GM15510 (cell line): ENCODE measurements around the gene KCNQ1.

Experiments used
- POLR2A ChIP-seq: IDR thresholded peaks from 3 replicates; pipeline ENCODE4 v1.6.1; 2011; ENCODE audit warnings: borderline replicate concordance; ENCODE audit not compliant: insufficient read length; ENCODE audit errors: extremely low read depth

The KCNQ1 gene

DNA sequence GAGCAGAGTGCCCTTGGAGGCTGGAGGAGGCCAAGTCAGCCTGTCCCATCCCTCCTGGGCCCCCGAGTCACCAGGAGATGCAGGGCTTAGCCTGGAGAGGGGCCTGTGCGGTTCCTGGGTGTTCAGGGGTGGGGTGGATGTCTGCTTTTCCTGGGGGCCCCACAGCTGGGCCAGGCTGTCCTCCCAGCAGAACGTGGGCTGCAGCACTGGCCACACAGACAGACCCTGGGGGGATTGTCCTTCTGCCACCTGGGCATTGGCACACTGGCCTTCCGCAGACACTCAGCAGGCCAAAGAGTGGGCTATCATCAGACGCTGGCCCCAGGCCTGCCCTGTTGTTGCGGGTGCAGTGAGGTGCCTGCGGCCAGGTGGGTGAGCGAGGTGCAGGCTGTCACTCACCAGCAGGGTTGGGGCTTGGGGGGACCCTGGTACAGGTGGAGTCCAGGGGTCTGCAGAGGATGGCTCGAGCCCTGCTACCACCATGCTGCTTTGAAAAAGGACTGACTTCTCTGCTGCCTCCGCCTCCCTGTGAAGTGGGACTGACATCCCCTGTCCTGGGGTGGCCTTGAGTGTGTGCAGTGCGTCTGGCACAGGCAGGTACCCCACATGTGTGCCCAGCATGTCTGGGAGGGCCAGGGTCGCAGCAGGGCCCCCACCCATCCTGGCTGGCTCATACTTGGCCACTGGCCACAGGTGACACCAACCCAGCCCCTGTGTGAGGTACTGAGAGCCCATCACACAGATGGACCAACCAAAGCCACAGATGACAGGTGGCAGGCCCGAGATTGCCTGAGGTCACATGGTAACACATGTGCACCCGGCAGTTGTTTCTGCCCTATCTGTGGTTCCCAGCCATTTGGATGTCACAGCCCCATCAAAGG, 294.0 kb downstream of the KCNQ1 start:
- no peak for TF ChIP-seq POLR2A

DNA sequence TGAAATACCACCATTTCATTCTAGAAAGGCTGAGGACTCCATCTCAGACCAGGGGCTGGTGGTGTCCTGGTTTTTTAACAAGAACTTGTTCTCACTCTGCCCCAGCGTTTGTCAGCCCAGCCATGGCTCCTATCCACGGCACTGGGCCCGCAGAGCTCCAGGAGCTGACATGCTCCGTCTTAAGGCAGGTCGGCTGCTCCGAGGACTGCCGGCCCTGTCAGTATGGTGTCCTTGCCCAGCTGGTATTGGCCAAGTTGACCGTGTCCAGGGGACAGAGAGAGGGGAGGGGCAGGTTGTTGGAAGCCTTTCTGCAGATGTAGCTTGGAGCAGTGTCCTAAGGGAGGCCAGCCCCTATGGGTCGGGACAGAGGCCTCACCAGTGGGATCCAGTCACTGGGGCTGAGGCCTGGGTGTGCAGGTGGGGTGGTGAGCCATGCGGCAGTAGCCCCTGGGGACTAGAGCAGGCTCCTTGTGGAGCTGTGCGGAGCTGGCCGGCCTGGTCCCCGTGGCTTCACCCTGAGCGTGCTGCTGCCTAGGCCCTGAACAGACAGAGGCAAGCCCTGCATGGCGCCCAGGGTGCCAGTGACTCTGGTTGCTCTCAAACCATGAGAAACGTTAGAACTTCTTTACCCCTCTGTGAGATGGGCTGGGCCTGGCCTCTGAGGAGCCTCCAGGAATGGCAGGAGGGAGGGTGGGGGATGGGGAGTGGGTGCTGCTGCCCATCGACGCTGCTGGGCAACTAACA, 294.9 kb downstream of the KCNQ1 start:
- no peak for TF ChIP-seq POLR2A

DNA sequence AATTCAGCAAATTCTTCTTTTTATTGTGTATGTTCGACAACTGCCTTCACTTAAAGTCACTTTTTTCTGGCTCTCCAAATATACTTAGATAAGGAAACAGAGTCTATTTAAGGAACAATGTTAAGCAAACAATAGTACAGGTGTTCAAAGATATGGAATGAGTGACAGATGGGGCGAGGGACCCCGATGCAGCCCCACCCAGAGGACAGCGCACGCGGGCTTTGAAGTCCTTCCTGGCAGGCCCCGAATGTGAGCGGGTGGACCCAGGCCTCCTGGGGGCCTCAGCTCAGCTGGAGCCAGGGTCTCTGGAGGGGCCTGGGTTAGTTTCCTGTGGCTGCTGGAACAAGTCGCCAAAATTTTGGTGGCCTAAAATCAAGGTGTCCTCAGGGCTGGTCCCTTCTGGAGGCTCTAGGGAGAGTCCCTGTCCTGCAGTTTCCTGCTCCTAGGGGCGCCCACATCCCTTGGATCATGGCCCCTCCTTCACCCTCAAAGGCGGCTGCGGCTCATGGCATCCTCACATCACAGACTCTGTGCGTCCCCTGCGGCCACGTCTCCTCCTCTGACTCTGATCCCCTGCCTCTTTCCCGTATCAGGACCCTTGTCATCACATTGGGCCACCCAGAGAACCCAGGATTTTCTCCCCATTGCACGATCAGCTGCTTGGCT, 295.6 kb downstream of the KCNQ1 start:
- TF ChIP-seq POLR2A = no peak

DNA sequence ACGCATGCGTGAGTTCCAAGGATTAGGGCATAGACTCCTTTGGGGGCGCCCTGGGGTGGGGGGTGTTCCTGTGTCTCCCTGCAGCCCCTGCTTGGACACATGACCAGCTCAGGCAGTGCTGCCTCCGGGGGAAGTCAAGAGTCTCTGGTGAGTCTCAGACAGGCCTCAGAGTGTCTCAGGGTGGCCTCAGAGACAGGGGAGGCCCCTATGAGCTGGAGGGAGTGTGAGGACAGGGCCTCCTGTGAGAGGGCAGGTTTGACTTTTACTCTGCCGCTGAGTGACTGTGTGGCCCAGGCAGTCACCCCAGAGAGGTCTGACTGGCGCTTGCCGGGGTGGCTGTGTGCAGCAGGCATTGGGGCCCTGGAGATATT, 296.2 kb downstream of the KCNQ1 start:
- TF ChIP-seq POLR2A = no peak

DNA sequence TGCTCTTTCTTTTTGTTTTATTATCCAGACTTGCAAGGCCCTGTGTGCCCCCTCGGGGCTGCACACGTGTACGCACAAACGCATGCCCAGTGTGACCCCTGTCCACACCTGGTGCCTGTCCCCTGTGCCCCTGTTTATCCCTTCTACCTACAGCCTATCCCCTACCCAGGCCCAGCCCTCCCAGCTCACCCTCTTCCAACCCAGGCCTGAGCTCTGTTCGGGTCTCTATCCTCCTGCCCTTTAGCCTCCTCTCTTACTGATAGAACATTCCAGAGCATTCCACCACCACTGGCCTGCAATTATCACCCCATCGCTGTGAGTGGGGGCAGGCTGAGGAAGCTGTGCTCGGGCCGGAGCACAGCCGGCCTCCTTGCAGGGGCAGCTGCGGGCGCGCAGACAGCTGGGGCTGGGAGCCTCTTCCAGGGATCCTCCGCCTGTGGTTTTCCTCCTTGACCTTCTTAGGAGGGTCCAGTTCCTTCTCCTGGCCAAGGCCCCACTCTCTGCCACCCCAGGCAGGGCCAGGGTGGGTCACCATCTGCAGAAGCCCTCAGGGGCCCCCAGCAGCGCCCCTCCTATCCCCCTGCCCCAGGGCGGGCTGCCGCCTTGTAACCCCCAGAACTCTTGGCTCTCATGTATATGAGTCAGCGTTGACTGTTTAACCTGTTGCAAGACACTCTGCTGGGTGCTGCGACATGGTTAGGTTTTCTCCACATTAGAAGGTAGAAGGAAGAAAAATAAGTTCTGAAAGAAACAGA, 296.7 kb downstream of the KCNQ1 start:
- no peak for TF ChIP-seq POLR2A

DNA sequence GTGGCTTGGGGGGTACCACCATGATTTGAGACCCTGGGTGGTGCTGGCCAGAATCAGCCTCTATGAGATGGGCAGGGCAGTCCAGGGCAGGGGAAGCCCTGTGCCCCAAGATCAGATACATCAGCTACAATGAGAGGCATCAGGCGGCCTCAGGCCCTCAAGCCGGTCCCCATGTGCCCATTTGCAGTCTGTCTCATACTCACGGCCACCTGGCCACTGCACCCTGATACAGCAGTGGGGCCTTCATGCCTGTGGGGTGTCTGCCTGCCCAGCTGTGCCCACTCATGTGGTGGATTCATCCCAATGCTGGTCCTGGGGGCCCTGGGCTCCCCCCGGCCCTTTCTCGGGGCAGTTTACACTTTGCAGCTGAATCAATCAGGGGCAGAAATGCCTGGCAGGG, 297.4 kb downstream of the KCNQ1 start:
- no peak for TF ChIP-seq POLR2A

DNA sequence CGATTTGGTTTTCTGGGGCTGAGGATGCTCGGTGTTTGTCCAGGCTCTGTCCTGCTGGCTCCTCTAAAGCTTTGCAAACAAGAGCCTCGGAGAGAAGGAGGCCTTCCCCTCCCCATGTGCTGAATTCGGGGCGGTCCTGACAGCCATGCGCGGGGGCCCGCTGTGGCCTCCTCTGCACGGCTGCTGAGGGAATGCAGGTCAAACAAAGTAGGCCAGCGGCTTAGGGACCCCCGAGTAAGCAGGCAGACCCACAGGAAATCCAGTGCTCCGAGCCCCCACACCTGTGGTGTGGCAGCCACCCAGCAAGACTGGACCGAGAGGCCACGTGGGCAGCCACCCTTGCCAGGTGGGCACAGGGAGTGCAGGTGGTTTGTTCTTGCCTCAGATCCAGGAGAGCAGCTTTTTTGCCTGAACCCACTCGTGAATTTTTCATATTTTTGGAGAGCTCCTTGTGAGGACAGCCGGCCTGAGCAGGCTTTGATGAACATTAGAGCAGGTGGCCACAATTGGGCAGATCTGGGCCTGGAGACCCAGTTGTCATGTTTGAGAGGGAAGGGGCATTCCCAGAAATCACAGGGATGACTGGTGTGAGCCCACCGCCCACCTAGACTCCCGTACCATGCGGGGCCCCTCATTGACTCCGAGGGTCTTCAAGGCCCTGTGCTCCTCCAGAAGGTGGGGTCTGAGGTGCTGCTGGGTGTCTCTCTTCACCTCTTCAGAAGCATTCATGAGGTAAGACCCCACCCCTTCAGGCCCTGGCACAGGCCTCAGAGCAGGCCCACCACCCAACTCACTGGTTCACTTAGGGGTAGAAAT, 298.0 kb downstream of the KCNQ1 start:
- TF ChIP-seq POLR2A = no peak

DNA sequence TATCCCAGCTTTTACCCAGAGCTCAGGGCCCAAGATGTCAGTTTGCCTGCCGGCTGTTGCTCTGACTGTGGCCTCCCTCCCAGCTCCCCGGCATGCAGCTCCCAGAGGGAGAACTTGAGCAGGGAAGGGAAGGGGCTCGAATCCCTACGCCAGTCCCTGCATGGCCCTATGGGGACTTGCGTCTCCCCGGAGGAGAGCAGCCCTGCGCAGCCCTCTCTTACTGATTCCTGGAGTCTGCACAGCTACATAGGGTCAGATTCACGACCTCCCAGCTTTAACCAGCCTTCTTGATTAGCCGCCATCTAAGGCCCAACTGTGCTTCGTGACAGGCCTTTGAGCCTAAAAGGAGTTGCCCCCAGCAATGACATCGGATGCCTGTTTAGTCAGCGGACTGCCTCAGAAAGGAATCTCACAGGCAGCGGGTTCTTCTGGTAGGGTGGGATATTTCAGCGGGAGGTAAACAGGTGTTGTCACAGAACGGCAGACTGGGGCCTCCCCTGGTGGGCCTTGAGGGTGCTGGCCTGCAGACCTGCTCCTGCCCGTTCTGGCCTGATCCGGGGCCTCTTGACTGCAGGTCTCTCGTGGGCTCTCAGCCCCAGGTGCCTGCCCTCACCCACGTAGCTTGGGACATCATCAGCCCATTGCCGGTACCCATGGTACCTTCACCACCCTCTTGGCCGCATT, 298.8 kb downstream of the KCNQ1 start:
- TF ChIP-seq POLR2A = no peak

DNA sequence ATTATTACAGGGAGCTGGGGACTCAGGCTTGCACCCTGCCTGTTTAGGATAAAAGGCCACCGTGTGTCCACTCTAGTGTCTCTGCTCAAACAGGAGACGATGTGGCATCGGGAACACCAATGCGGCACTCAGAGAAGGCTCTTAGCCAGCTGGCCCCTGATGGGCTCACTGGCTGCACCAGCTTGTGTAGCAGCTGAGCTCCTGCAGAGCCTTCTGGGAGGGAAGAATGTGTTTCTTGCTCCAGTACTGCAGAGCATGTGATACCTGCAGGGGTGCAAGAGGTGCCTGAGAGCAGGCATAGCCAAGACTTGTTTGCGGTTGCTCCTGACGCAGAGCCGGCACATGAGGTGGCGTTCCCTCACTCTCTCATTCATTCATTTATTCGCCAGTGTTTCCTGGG, 299.4 kb downstream of the KCNQ1 start:
- no peak for TF ChIP-seq POLR2A

DNA sequence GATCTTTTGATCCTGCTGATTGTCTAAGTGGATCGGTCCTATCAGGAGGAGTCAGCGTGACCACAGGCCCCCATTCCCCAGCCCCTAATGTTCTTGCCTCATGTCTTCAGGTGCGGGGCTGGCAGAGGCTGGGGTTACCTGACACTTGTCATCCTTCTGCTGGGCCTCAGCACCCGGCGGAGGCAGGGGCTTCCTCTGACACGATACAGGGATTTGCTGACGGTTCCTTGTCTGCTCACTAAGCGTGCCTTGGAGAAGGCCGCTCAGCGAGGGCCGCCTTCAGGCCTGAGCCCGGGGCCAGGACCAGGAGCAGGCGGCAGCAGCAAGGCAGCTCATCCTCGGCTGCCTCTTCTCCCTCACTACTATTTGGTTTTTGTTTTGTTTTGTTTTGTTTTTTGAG, 300.7 kb downstream of the KCNQ1 start:
- no peak for TF ChIP-seq POLR2A

DNA sequence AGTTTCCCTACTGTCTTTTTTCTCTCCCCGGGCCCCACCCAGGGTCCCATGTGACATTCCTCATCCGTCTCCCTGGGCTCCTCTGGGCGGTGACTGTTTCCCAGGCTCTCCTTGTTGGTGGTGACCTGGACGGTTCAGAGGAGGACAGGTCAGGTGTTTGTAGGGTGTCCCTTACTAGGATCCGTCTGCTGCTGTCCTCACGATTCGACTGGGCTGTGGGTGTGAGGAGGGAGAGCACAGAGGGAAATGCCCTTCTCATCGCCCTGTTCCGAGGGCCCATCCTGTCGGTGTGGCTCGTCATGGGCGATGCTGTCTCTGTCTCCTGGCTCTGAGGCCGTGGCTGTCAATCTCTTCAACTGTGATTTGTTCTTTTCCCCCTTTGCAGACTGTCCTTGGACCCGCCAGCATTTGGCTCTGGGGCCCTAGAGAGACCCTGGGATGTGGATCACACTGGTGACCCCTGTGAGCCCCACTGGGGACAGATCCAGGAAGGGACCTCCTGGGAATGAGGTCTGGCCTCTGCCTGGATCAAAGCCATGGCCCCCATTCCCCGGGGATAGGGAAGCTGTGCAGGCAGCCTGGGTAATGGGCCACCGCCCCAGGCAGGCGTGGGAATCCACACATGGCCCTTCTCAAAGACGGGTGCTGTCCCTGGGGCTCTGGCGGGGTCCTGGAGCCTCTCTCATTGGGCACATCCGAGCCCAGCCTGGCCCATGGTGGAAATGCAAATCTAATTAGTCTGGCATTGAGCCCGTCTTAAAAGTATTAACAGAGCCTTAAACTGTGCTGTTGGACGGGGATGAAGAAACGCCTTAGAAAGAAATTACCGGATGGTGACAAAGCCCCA, 301.8 kb downstream of the KCNQ1 start:
- no peak for TF ChIP-seq POLR2A

DNA sequence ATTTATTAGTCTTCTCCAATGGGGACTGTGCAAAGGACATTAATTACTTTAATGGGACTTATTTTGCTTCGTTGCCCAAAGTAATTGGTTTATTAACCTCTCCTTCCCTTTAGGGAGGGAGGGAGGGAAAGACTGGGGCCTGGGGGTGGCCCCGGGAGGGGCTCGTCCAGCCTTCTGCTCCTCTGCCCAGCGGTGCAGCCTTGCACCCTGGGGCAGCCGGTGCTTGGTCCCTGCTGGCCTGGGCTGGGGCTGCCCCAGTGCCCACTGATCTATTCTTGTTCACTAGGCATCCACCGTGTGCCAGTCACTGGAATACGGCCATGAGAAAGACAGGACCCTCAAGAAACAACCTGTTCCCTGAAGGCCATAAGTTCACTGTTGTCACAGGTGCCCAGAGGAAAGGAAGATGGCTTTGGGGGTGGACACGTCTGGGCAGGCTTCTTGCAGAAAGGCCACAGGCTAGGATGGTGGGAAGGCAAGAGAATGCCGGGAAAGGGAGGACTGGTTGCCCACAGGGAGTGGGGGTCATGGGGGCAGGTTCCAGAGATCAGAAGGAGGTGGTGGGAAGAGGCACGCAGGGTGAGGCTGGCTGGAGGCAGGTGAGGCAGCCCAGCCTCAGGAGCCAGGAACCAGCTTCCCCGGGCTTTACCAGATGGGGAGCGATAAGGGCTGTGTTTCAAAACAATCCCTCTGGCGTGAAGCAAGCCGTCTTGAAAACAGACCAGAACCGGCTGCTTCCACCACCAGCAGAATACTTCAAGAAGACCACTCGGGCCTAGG, 302.6 kb downstream of the KCNQ1 start:
- no peak for TF ChIP-seq POLR2A
